Gastrocnemius medialis (tissue), 4 donors: ENCODE data around the gene MCUR1.

ENCODE experiments used
- POLR2A ChIP-seq, 2 donors: fragments of 450-650 bp; IDR thresholded peaks; one replicate each; pipeline ENCODE4 v1.6.1; 2017; ENCODE audit warnings: antibody characterized with exemption in 2 of 2, mild to moderate bottlenecking in 2 of 2, moderate library complexity in 2 of 2
- TF ChIP-seq, protein P1 (sequence below), 5 experiments: fragments of 450-650 bp in 3 of 5; fragments of 200-600 bp in 2 of 5; sonication (generic) in 2 of 5; IDR thresholded peaks in 4 of 5; conservative IDR thresholded peaks in 1 of 5; 1 replicate in 4 of 5; 2 replicates in 1 of 5; pipeline ENCODE4 v1.5.1; 2016 to 2019; ENCODE audit warnings: antibody characterized with exemption in 5 of 5, mild to moderate bottlenecking in 3 of 5, moderate library complexity in 3 of 5

DNA sequence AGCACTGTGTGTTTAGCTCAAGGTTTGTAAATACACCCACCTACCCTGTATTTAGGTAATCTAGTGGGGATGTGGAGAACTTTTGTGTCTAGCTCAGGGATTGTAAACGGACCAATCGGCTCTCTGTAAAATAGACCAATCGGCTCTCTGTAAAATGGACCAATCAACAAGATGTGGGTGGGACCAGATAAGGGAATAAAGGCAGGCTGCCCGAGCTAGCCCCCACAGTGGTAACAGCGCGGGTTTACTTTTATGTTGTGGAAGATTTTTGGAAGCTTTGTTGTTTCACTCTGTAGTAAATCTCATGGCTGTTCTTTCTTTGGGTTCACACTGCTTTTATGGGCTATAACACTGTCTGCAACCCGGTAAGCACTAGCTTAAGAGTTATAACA is 70.6 kb downstream of the MCUR1 start:
- TF ChIP-seq, protein P1, sequence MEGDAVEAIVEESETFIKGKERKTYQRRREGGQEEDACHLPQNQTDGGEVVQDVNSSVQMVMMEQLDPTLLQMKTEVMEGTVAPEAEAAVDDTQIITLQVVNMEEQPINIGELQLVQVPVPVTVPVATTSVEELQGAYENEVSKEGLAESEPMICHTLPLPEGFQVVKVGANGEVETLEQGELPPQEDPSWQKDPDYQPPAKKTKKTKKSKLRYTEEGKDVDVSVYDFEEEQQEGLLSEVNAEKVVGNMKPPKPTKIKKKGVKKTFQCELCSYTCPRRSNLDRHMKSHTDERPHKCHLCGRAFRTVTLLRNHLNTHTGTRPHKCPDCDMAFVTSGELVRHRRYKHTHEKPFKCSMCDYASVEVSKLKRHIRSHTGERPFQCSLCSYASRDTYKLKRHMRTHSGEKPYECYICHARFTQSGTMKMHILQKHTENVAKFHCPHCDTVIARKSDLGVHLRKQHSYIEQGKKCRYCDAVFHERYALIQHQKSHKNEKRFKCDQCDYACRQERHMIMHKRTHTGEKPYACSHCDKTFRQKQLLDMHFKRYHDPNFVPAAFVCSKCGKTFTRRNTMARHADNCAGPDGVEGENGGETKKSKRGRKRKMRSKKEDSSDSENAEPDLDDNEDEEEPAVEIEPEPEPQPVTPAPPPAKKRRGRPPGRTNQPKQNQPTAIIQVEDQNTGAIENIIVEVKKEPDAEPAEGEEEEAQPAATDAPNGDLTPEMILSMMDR (IDR thresholded peaks at IDR 0.05 in 4 of 5, conservative IDR thresholded peaks at IDR 0.05 in 1 of 5), result no peak
- TF ChIP-seq POLR2A (IDR thresholded peaks at IDR 0.05), result no peak
